ENCODE data around the gene POU2F1. TPM values are rescaled to one million over a fixed set of nuclear protein-coding genes. Genes with fewer than 3 reads are reported as not detected.

The POU2F1 gene
- total and polyA plus RNA-seq, 3 donors from 2014 or later: 17.1 to 36.9 (median 36.0) TPM

- H3K27me3 ChIP-seq: no peaks in the 10 kb centered on the region
- H3K4me3 ChIP-seq: no peak overlapping the region
- H3K27ac ChIP-seq: no peak overlapping the region
- peaks cover 4% of the 10 kb centered on the region for H3K4me1 ChIP-seq
- H3K36me3 ChIP-seq (ENCODE audit: low read depth, missing control alignments): no peaks in the 10 kb centered on the region
- TF ChIP-seq POLR2A (IDR thresholded peaks at IDR 0.05) (no peak), CTCF (IDR thresholded peaks at IDR 0.05) (no peak)
- no peak for DNase-seq
- intact Hi-C loops (cut with DNase I; ENCODE audit: low total_unique reads): no loop called here
- no peaks in the 10 kb centered on the region for H3K9me3 ChIP-seq
Measured at GRCh38 chr1:167418391-167418790, 197.7 kb downstream of the POU2F1 start.

GRCh38 chr1:167419245-167419644 is 198.6 kb downstream of the POU2F1 start:
- H3K36me3 ChIP-seq (ENCODE audit: low read depth, missing control alignments): no peaks in the 10 kb centered on the region
- no peak overlapping the region for H3K4me3 ChIP-seq
- no peaks in the 10 kb centered on the region for H3K9me3 ChIP-seq
- no peak for DNase-seq
- TF ChIP-seq CTCF (IDR thresholded peaks at IDR 0.05) (no peak), POLR2A (IDR thresholded peaks at IDR 0.05) (no peak)
- peaks cover 4% of the 10 kb centered on the region for H3K4me1 ChIP-seq
- no peak overlapping the region for H3K27ac ChIP-seq
- intact Hi-C loops (cut with DNase I; ENCODE audit: low total_unique reads): no loop called here
- H3K27me3 ChIP-seq: no peaks in the 10 kb centered on the region

- Histone ChIP-seq H3K4me1 (peaks cover 4% of the 10 kb centered on the region), H3K27me3 (no peaks in the 10 kb centered on the region), H3K4me3 (no peak overlapping the region), H3K9me3 (no peaks in the 10 kb centered on the region), H3K27ac (no peak overlapping the region), H3K36me3 (ENCODE audit: low read depth, missing control alignments) (no peaks in the 10 kb centered on the region)
- WGBS, 2 donors: 24 to 45% methylated on average over 3 of the region's 3 CpGs
- DNase-seq: no peak
- no peak for TF ChIP-seq POLR2A (IDR thresholded peaks at IDR 0.05)
- no peak for TF ChIP-seq CTCF (IDR thresholded peaks at IDR 0.05)
- intact Hi-C loops (cut with DNase I; ENCODE audit: low total_unique reads): no loop called here
Measured at GRCh38 chr1:167420510-167420909, 199.8 kb downstream of the POU2F1 start.

- 87 to 88% methylated on average over 15 of the region's 15 CpGs for WGBS, 2 donors
- Histone ChIP-seq H3K4me3 (no peak overlapping the region), H3K27ac (no peak overlapping the region), H3K36me3 (ENCODE audit: low read depth, missing control alignments) (no peaks in the 10 kb centered on the region), H3K9me3 (no peaks in the 10 kb centered on the region), H3K4me1 (peaks cover 14% of the 10 kb centered on the region), H3K27me3 (no peaks in the 10 kb centered on the region)
- DNase-seq: no peak
- TF ChIP-seq CTCF (IDR thresholded peaks at IDR 0.05) (no peak), POLR2A (IDR thresholded peaks at IDR 0.05) (no peak)
- intact Hi-C loops (cut with DNase I; ENCODE audit: low total_unique reads): no loop called here
Measured at GRCh38 chr1:167423684-167424619, 203.3 kb downstream of the POU2F1 start.

- Histone ChIP-seq H3K27me3 (no peaks in the 10 kb centered on the region), H3K9me3 (no peaks in the 10 kb centered on the region), H3K4me1 (peaks cover 11% of the 10 kb centered on the region), H3K27ac (no peak overlapping the region), H3K36me3 (ENCODE audit: low read depth, missing control alignments) (no peaks in the 10 kb centered on the region), H3K4me3 (no peak overlapping the region)
- no peak for DNase-seq
- TF ChIP-seq CTCF (IDR thresholded peaks at IDR 0.05): no peak
- TF ChIP-seq POLR2A (IDR thresholded peaks at IDR 0.05): no peak
- 81 to 87% methylated on average over 7 of the region's 7 CpGs for WGBS, 2 donors
- intact Hi-C loops (cut with DNase I; ENCODE audit: low total_unique reads): no loop called here
Measured at GRCh38 chr1:167425482-167425881, 204.8 kb downstream of the POU2F1 start.
